HEK293 (cell line): ENCODE results near the gene ARHGAP10.

Experiments
- CTCF ChIA-PET: fragments of 350-600 bp; formaldehyde crosslinking; extraction: SDS; loops from one replicate; lab custom pipeline; 2021; ENCODE audit warnings: antibody characterized with exemption; lab: Yijun Ruan, JAX
- POLR2A ChIA-PET: fragments of 300-600 bp; formaldehyde crosslinking; extraction: SDS; loops from one replicate; lab custom pipeline; 2020; ENCODE audit warnings: antibody characterized with exemption, inconsistent platforms; lab: Yijun Ruan, JAX
- H3K27ac ChIP-seq: fragments of 200-500 bp; sonication (Bioruptor generic); 2 replicates; pipeline ENCODE4 v1.5.1; 2014; ENCODE audit warnings: low read depth, low read length, control low read depth, inconsistent platforms; ENCODE audit errors: extremely low read depth
- H3K36me3 ChIP-seq, 2 experiments: fragments of 200-500 bp in 1 of 2; sonication (Bioruptor generic) in 1 of 2; 1 replicate in 1 of 2; 2 replicates in 1 of 2; pipeline ENCODE4 v1.5.1; 2014 to 2017; ENCODE audit warnings: inconsistent platforms in 2 of 2, low read length in 2 of 2; ENCODE audit not compliant: control insufficient read depth in 2 of 2, insufficient read depth in 1 of 2
- H3K4me1 ChIP-seq: fragments of 200-500 bp; sonication (Bioruptor generic); 2 replicates; pipeline ENCODE4 v1.5.1; 2014; ENCODE audit warnings: mild to moderate bottlenecking, low read length, inconsistent platforms; ENCODE audit not compliant: control insufficient read depth, insufficient read depth
- H3K4me3 ChIP-seq: 2 replicates; pipeline ENCODE4 v1.5.1; 2011; ENCODE audit warnings: low read depth, mild to moderate bottlenecking, control low read depth, low read length, moderate library complexity
- H3K9me3 ChIP-seq: fragments of 200-500 bp; sonication (Bioruptor generic); 2 replicates; pipeline ENCODE4 v1.5.1; 2014; ENCODE audit warnings: low read depth, low read length, inconsistent platforms; ENCODE audit not compliant: control insufficient read depth, insufficient read depth
- BCL11B ChIP-seq: fragments of 450-650 bp; formaldehyde crosslinking; IDR thresholded peaks from 2 replicates; pipeline ENCODE4 v1.5.1; 2016; ENCODE audit warnings: low read depth, missing biosample characterization, missing genetic modification characterization
- CTCF ChIP-seq: fragments of 450-650 bp; formaldehyde crosslinking; IDR thresholded peaks from 2 replicates; pipeline ENCODE4 v1.5.1; 2016; ENCODE audit warnings: missing biosample characterization, missing genetic modification characterization
- GLI2 ChIP-seq: fragments of 450-650 bp; formaldehyde crosslinking; IDR thresholded peaks from 2 replicates; pipeline ENCODE4; 2017; ENCODE audit warnings: missing biosample characterization, missing genetic modification characterization, low read depth, borderline replicate concordance
- KLF8 ChIP-seq: fragments of 450-650 bp; formaldehyde crosslinking; IDR thresholded peaks from 2 replicates; pipeline ENCODE4 v1.5.1; 2016; ENCODE audit warnings: missing biosample characterization, missing genetic modification characterization
- SCRT2 ChIP-seq: fragments of 450-650 bp; formaldehyde crosslinking; IDR thresholded peaks from 2 replicates; pipeline ENCODE4 v1.5.1; 2016; ENCODE audit warnings: missing biosample characterization, missing genetic modification characterization
- TRIM28 ChIP-seq: IDR thresholded peaks from 2 replicates; pipeline ENCODE4 v1.6.1; 2011; ENCODE audit warnings: low read length, control low read depth, borderline replicate concordance
- YY2 ChIP-seq: fragments of 450-650 bp; formaldehyde crosslinking; IDR thresholded peaks from 2 replicates; pipeline ENCODE4 v1.5.1; 2016; ENCODE audit warnings: missing biosample characterization, missing genetic modification characterization
- ZBTB7A ChIP-seq: fragments of 450-650 bp; formaldehyde crosslinking; IDR thresholded peaks from 2 replicates; pipeline ENCODE4 v1.5.1; 2016; ENCODE audit warnings: low read depth, missing biosample characterization, missing genetic modification characterization
- ZFP41 ChIP-seq: fragments of 450-650 bp; formaldehyde crosslinking; IDR thresholded peaks from 2 replicates; pipeline ENCODE4 v1.5.1; 2016; ENCODE audit warnings: missing biosample characterization, missing genetic modification characterization, borderline replicate concordance
- ZFP69B ChIP-seq: fragments of 450-650 bp; formaldehyde crosslinking; IDR thresholded peaks from 2 replicates; pipeline ENCODE4 v1.5.1; 2016; ENCODE audit warnings: missing biosample characterization, missing genetic modification characterization
- ZNF146 ChIP-seq: fragments of 450-650 bp; formaldehyde crosslinking; IDR thresholded peaks from 2 replicates; pipeline ENCODE4 v1.5.1; 2016; ENCODE audit warnings: missing biosample characterization, missing genetic modification characterization
- ZNF184 ChIP-seq: fragments of 450-650 bp; IDR thresholded peaks from 2 replicates; pipeline ENCODE4 v1.5.1; 2018; ENCODE audit warnings: missing biosample characterization, mild to moderate bottlenecking, missing genetic modification characterization
- ZNF266 ChIP-seq: fragments of 450-650 bp; formaldehyde crosslinking; IDR thresholded peaks from 2 replicates; pipeline ENCODE4 v1.5.1; 2016; ENCODE audit warnings: missing biosample characterization, missing genetic modification characterization, low read depth
- ZNF335 ChIP-seq: fragments of 450-650 bp; formaldehyde crosslinking; conservative IDR thresholded peaks from 2 replicates; pipeline ENCODE4 v1.5.1; 2016; ENCODE audit warnings: missing biosample characterization, missing genetic modification characterization
- ZNF423 ChIP-seq: fragments of 450-650 bp; formaldehyde crosslinking; IDR thresholded peaks from 2 replicates; pipeline ENCODE4 v1.5.1; 2016; ENCODE audit warnings: missing biosample characterization, missing genetic modification characterization
- ZNF473 ChIP-seq: fragments of 450-650 bp; formaldehyde crosslinking; IDR thresholded peaks from 2 replicates; pipeline ENCODE4 v1.5.1; 2017; ENCODE audit warnings: missing biosample characterization, missing genetic modification characterization
- ZNF544 ChIP-seq: fragments of 450-650 bp; formaldehyde crosslinking; IDR thresholded peaks from 2 replicates; pipeline ENCODE4 v1.5.0; 2017; ENCODE audit warnings: missing biosample characterization, missing genetic modification characterization
- ZNF549 ChIP-seq: fragments of 450-650 bp; IDR thresholded peaks from 2 replicates; pipeline ENCODE4 v1.5.1; 2018; ENCODE audit warnings: missing biosample characterization, missing genetic modification characterization, mild to moderate bottlenecking, inconsistent platforms, moderate library complexity
- ZNF596 ChIP-seq: fragments of 450-650 bp; IDR thresholded peaks from 2 replicates; pipeline ENCODE4 v1.5.0; 2018; ENCODE audit warnings: missing biosample characterization, mild to moderate bottlenecking, missing genetic modification characterization, moderate library complexity
- ZNF600 ChIP-seq: fragments of 450-650 bp; formaldehyde crosslinking; IDR thresholded peaks from 2 replicates; pipeline ENCODE4 v1.5.1; 2016; ENCODE audit warnings: missing biosample characterization, missing genetic modification characterization
- ZNF660 ChIP-seq: fragments of 450-650 bp; IDR thresholded peaks from 2 replicates; pipeline ENCODE4 v1.5.1; 2018; ENCODE audit warnings: missing biosample characterization, mild to moderate bottlenecking, missing genetic modification characterization
- ZNF747 ChIP-seq: fragments of 450-650 bp; formaldehyde crosslinking; IDR thresholded peaks from 2 replicates; pipeline ENCODE4 v1.5.1; 2016; ENCODE audit warnings: missing biosample characterization, missing genetic modification characterization
- TF ChIP-seq, protein P1 (sequence below): fragments of 450-650 bp; IDR thresholded peaks from 2 replicates; pipeline ENCODE4 v1.5.1; 2018; ENCODE audit warnings: missing biosample characterization, mild to moderate bottlenecking, missing genetic modification characterization

The ARHGAP10 gene

DNA sequence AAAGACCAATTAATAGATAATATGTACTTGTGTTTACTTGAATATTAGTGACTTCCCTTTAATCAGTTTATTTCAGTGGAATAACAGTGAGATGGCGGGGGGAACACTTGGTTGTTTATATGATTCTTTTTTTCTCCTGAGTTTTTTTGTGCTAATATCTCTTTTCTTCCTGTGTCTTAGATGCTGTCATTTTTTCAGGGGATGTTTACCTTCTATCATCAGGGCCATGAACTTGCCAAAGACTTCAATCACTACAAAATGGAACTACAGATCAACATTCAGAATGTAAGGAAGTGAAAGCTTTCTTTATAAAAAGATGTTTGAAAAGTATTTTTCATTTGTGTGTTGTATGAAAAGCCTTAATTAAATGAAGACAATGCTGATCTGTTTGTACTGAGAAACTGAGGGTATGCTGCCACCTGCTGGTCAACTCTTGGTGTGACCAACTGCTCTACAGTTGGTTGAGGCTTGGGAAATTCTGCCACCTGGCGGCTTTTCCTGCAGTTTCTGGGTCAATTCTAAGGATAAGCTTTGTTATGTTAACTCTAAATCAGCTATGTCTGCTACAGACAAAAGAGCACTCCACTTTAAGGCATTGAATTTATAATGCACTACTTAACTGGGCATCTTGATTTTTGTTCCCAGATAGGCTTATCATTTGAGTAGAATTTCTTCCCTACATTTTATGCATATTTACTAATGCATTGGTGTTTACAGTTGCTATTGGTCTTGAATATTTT is 134.8 kb downstream of the ARHGAP10 start (continued):
- no peak for TF ChIP-seq ZFP69B (tag by site-specific recombination)
- TF ChIP-seq ZNF596 (tag by site-specific recombination) = no peak
- peak; percentile 76 for TF ChIP-seq CTCF
- peak; percentile 95 for TF ChIP-seq SCRT2
- peak; percentile 78 for TF ChIP-seq ZNF660 (tag by site-specific recombination)

DNA sequence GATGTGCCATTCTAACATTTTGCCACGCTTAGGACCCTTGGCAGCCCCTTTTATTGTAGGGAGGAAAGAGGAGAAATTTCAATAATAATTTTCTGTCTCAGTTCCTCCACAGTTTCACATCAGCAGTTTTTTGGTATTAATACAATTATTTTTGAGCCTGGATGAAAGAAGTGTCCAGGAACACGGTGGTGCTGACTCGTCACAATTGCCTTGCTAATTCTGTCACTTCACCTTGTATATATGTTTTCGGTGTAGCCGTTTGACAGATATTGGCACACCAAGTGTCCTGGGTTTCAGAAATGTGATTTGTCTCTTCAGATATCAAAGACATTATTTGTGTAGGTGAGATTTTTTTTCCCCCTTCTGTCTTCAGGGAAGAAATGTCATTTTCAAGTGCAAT is 142.2 kb downstream of the ARHGAP10 start:
- H3K36me3 ChIP-seq = peaks cover 0 to 12% of the 10 kb centered on the region in 2 experiments; a peak in 1 of 3 replicates
- H3K9me3 ChIP-seq = no peaks in the 10 kb centered on the region
- no peaks in the 10 kb centered on the region for H3K4me1 ChIP-seq
- CTCF ChIA-PET = interaction anchor here (0.6 kb wide), 2 partner anchors 187 to 277 kb away, joined by 3 read pairs; no protein-coding TSS in a partner anchor
- POLR2A ChIA-PET = no interaction called here
- no peak overlapping the region for H3K4me3 ChIP-seq
- no peak for TF ChIP-seq TRIM28
- TF ChIP-seq ZNF184 (tag by site-specific recombination) = no peak
- TF ChIP-seq GLI2 (tag by site-specific recombination) = no peak
- no peak for TF ChIP-seq ZNF146 (tag by site-specific recombination)
- no peak for TF ChIP-seq ZNF423 (tag by site-specific recombination)
- TF ChIP-seq ZNF473 (tag by site-specific recombination) = no peak
- TF ChIP-seq ZNF747 (tag by site-specific recombination) = no peak
- no peak for TF ChIP-seq ZBTB7A (tag by site-specific recombination)
- TF ChIP-seq YY2 (tag by site-specific recombination) = no peak
- TF ChIP-seq ZFP41 = no peak
- TF ChIP-seq ZNF544 (tag by site-specific recombination) = no peak
- no peak for TF ChIP-seq ZNF266 (tag by site-specific recombination)
- TF ChIP-seq, protein P1, sequence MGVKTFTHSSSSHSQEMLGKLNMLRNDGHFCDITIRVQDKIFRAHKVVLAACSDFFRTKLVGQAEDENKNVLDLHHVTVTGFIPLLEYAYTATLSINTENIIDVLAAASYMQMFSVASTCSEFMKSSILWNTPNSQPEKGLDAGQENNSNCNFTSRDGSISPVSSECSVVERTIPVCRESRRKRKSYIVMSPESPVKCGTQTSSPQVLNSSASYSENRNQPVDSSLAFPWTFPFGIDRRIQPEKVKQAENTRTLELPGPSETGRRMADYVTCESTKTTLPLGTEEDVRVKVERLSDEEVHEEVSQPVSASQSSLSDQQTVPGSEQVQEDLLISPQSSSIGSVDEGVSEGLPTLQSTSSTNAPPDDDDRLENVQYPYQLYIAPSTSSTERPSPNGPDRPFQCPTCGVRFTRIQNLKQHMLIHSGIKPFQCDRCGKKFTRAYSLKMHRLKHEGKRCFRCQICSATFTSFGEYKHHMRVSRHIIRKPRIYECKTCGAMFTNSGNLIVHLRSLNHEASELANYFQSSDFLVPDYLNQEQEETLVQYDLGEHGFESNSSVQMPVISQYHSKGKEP = no peak
- TF ChIP-seq ZNF335 (tag by site-specific recombination) = no peak
- TF ChIP-seq KLF8 (tag by site-specific recombination) = no peak
- TF ChIP-seq BCL11B (tag by site-specific recombination) = no peak
- no peak for TF ChIP-seq ZNF549 (tag by site-specific recombination)
- TF ChIP-seq ZNF600 (tag by site-specific recombination) = no peak
- TF ChIP-seq ZNF596 (tag by site-specific recombination) = no peak
- H3K27ac ChIP-seq = no peak overlapping the region
